OCI-LY1 (cell line): ENCODE results near the gene ARPP21.

ENCODE experiments used
- H2AFZ ChIP-seq: fragments of 200-600 bp; sonication (generic), shearing (Covaris generic); 2 replicates; pipeline ENCODE4 v1.6.0; 2014; ENCODE audit warnings: antibody characterized with exemption, mild to moderate bottlenecking, low read length
- H3F3A ChIP-seq: fragments of 200-600 bp; sonication (generic), shearing (Covaris generic); 2 replicates; pipeline ENCODE4 v1.6.0; 2014; ENCODE audit warnings: mild to moderate bottlenecking, antibody characterized with exemption, low read length, moderate library complexity; ENCODE audit not compliant: insufficient read depth
- H3K27ac ChIP-seq: fragments of 200-600 bp; sonication (generic); 2 replicates; pipeline ENCODE4 v1.5.1; 2014; ENCODE audit warnings: low read length, mixed run types, mild to moderate bottlenecking, low read depth; ENCODE audit not compliant: poor library complexity, severe bottlenecking
- H3K27me3 ChIP-seq: fragments of 200-600 bp; sonication (generic); 2 replicates; pipeline ENCODE4 v1.6.0; 2014; ENCODE audit warnings: antibody characterized with exemption, mild to moderate bottlenecking, low read length, moderate library complexity; ENCODE audit not compliant: insufficient read depth
- H3K36me3 ChIP-seq: fragments of 200-600 bp; sonication (generic); 2 replicates; pipeline ENCODE4 v1.6.1; 2014; ENCODE audit warnings: mild to moderate bottlenecking, antibody characterized with exemption, low read length, moderate library complexity, mixed read lengths; ENCODE audit not compliant: insufficient read depth
- H3K4me1 ChIP-seq: fragments of 200-600 bp; sonication (generic); 2 replicates; pipeline ENCODE4 v1.5.1; 2014; ENCODE audit warnings: mild to moderate bottlenecking, low read length, moderate library complexity; ENCODE audit not compliant: insufficient read depth, severe bottlenecking
- H3K4me2 ChIP-seq: fragments of 200-600 bp; sonication (generic), shearing (Covaris generic); 2 replicates; pipeline ENCODE4 v1.6.1; 2014; ENCODE audit warnings: low read length
- H3K4me3 ChIP-seq: fragments of 200-600 bp; sonication (generic); 2 replicates; pipeline ENCODE4 v1.5.1; 2014; ENCODE audit warnings: low read length, low read depth, mild to moderate bottlenecking, mixed read lengths; ENCODE audit not compliant: poor library complexity, severe bottlenecking
- H3K79me2 ChIP-seq: fragments of 200-600 bp; shearing (Covaris generic); 2 replicates; pipeline ENCODE4 v1.6.1; 2016; ENCODE audit warnings: mixed run types, low read length, mixed read lengths; ENCODE audit not compliant: insufficient read depth
- H3K9ac ChIP-seq: fragments of 200-600 bp; sonication (generic), shearing (Covaris generic); 2 replicates; pipeline ENCODE4 v1.6.1; 2014; ENCODE audit warnings: mild to moderate bottlenecking, low read length, mixed read lengths
- H3K9me2 ChIP-seq: fragments of 200-600 bp; sonication (generic), shearing (Covaris generic); 2 replicates; pipeline ENCODE4 v1.6.1; 2014; ENCODE audit warnings: low read depth, mild to moderate bottlenecking, low read length, mixed read lengths
- H3K9me3 ChIP-seq: fragments of 200-600 bp; shearing (Covaris generic); 2 replicates; pipeline ENCODE4 v1.6.1; 2014; ENCODE audit warnings: low read length, mixed read lengths
- H4K20me1 ChIP-seq: fragments of 200-600 bp; sonication (generic), shearing (Covaris generic); 2 replicates; pipeline ENCODE4 v1.6.0; 2016; ENCODE audit warnings: mild to moderate bottlenecking, low read length; ENCODE audit not compliant: insufficient read depth
- CTCF ChIP-seq: fragments of 200-600 bp; sonication (generic), shearing (Covaris generic); IDR thresholded peaks from 2 replicates; pipeline ENCODE4 v1.5.1; 2017; ENCODE audit warnings: mild to moderate bottlenecking, antibody characterized with exemption, low read length, moderate library complexity, mixed read lengths
- EZH2 ChIP-seq: fragments of 200-600 bp; sonication (generic), shearing (Covaris generic); IDR thresholded peaks from 2 replicates; pipeline ENCODE4 v1.8.0; 2017; ENCODE audit warnings: borderline replicate concordance, mixed run types, mild to moderate bottlenecking, antibody characterized with exemption, low read length, moderate library complexity, mixed read lengths

The ARPP21 gene

GRCh38 chr3:35680866-35681650 is 41.7 kb downstream of the ARPP21 start:
- no peaks in the 10 kb centered on the region for H3F3A ChIP-seq
- no peaks in the 10 kb centered on the region for H4K20me1 ChIP-seq
- no peaks in the 10 kb centered on the region for H3K9me2 ChIP-seq
- H3K79me2 ChIP-seq: peaks cover 62% of the 10 kb centered on the region
- H3K4me3 ChIP-seq: peak overlapping the region; percentile 71
- H3K9me3 ChIP-seq: no peaks in the 10 kb centered on the region
- TF ChIP-seq CTCF (no peak), EZH2 (no peak)
- peak overlapping the region; percentile 100 for H3K27ac ChIP-seq
- H3K27me3 ChIP-seq: no peaks in the 10 kb centered on the region
- H3K4me1 ChIP-seq: peaks cover 96% of the 10 kb centered on the region
- peak overlapping the region; percentile 82 for H3K9ac ChIP-seq
- no peak overlapping the region for H2AFZ ChIP-seq
- H3K36me3 ChIP-seq: peaks cover 58% of the 10 kb centered on the region
- H3K4me2 ChIP-seq: peak overlapping the region; percentile 85

- H2AFZ ChIP-seq: no peak overlapping the region
- H3K9me2 ChIP-seq: no peaks in the 10 kb centered on the region
- peaks cover 27% of the 10 kb centered on the region for H3K79me2 ChIP-seq
- H3K4me2 ChIP-seq: peak overlapping the region; percentile 27
- no peaks in the 10 kb centered on the region for H3K27me3 ChIP-seq
- H3K9ac ChIP-seq: no peak overlapping the region
- no peaks in the 10 kb centered on the region for H3F3A ChIP-seq
- no peaks in the 10 kb centered on the region for H3K9me3 ChIP-seq
- no peaks in the 10 kb centered on the region for H4K20me1 ChIP-seq
- H3K27ac ChIP-seq: peak overlapping the region; percentile 100
- TF ChIP-seq CTCF (no peak), EZH2 (no peak)
- H3K4me3 ChIP-seq: no peak overlapping the region
- peaks cover 92% of the 10 kb centered on the region for H3K36me3 ChIP-seq
- H3K4me1 ChIP-seq: peaks cover 74% of the 10 kb centered on the region
These were observed 45.8 kb downstream of the ARPP21 start for GRCh38 chr3:35685153-35685552.

- H3K27ac ChIP-seq: no peak overlapping the region
- no peaks in the 10 kb centered on the region for H4K20me1 ChIP-seq
- H3K4me1 ChIP-seq: peaks cover 64% of the 10 kb centered on the region
- no peaks in the 10 kb centered on the region for H3K27me3 ChIP-seq
- H2AFZ ChIP-seq: no peak overlapping the region
- no peaks in the 10 kb centered on the region for H3K9me2 ChIP-seq
- no peak overlapping the region for H3K4me2 ChIP-seq
- TF ChIP-seq EZH2 (no peak), CTCF (no peak)
- H3K36me3 ChIP-seq: peaks cover 97% of the 10 kb centered on the region
- H3K9ac ChIP-seq: no peak overlapping the region
- no peak overlapping the region for H3K4me3 ChIP-seq
- H3K9me3 ChIP-seq: no peaks in the 10 kb centered on the region
- no peaks in the 10 kb centered on the region for H3F3A ChIP-seq
- 0 out of 2 replicates have a peak, but pooled peaks cover 5% of the 10 kb centered on the region for H3K79me2 ChIP-seq
These were observed 49.5 kb downstream of the ARPP21 start for GRCh38 chr3:35688826-35689225.
